AG10803 (cell line): ENCODE results near the gene TMEM181.

Experiments
- DNase-seq: peaks from one replicate; pipeline ENCODE4 v3.0.0; 2010; ENCODE audit warnings: low read depth
- H3K4me3 ChIP-seq: 2 replicates; pipeline ENCODE4 v1.5.1; 2011; ENCODE audit warnings: mild to moderate bottlenecking, low read length, control low read depth
- CTCF ChIP-seq: conservative IDR thresholded peaks from 2 replicates; pipeline ENCODE4 v1.5.1; 2011; ENCODE audit warnings: mild to moderate bottlenecking, low read length, control low read depth, inconsistent platforms

Gene TMEM181

DNA sequence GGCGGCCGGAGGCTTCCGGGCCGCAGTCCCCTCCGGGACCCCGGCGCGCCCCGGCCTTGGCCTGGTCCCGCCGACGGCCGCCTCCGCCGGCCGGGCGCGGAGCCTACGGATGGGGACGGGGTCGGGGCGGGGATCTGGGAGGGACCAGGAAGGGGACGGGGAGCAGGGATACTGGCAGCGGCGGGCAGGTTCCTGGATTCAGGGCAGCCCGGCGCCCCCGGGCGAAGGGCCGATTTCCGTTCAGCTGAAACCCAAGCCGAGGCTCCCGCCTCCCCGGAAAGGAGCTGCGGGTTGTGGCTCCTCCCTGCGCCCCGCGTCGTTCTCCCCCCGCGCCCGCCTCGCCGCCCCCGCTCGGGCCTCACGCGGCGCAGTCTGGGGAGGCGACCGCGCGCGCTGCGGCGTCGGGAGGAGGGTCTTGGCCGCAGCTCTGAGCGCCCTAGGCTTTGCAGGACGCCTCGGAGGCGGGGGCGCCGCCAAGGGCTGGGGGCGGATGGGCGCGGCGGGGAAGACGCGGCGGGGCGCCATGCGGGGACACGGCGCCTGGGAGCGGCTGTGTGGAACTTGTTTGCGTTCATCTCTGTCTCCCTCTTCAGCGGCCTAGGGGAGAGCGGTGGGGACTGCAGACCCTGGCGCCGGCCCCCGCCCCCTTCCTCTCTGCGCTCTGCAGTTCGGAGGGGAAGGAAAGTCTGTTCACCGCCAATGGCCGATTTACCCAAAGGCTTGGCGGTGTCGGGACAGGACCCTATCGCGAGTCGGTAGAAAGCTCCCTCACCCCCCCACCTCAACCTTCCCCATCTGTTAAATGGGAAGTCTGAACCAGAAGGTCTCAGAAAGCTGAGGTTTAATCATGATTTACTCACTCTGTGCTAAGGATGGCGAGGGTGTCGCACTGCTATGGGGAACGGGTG, 22.7 kb upstream of the TMEM181 start:
- DNase-seq: no peak
- no peak for TF ChIP-seq CTCF
- H3K4me3 ChIP-seq: peak overlapping the region; percentile 44

DNA sequence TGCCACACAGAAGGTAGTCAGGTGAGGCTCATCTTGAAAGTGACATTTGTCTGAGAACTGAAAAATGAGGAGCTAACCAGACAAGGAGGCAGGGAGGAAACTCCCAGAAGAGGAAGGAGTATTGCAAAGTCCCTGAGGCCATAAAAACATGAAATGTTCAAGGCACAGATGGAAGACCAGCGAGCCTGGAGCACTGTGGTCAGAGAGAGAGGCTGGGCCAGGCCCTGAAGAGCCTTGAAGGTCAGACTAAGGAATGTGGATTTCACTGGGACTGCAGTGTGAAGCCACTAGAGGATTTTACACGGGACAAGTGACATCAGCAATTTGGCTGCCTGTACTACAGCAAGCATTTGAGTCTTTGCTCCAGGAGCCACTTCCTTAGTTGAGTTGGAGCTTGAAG, 21.1 kb upstream of the TMEM181 start:
- no peak for TF ChIP-seq CTCF
- no peak overlapping the region for H3K4me3 ChIP-seq
- DNase-seq: no peak

DNA sequence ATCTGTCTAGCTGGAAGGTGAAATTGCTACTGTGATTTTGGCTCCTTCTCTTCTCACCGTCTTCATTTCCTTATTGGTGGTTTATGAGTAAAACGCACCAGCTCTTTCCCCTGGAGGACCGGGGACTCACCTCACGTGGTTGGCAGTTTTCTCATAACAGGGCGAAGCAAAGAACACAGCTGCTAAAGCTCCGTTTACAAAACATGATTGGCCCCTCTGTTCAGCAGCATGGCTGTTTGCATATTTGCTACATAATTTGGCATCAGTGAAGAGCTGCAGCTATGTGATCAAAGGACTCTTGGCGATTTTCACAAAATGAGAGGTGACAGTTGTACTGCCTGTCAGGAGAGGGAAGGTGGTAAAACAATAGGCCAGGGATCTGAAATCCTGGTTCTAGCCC, 20.5 kb upstream of the TMEM181 start:
- no peak for DNase-seq
- no peak for TF ChIP-seq CTCF
- no peak overlapping the region for H3K4me3 ChIP-seq

DNA sequence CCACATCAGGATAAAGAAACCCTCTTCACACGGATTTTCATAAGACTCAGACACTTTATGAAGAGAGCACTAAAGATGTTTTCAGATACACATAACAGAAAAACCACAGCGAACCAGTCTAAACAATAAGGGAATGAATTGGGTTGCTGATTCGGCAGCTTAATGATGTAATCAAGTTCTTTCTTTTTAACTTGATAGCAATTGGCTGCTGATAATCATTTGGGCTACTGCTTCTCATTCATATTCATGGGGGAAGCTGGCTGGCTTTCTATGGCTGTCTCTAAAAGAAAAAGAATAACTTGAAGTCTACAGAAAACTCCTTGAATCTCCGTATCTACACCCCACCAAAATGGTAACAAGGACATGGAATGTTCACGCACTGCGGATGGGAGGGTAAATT, 20.0 kb upstream of the TMEM181 start:
- no peak for DNase-seq
- no peak overlapping the region for H3K4me3 ChIP-seq
- no peak for TF ChIP-seq CTCF

DNA sequence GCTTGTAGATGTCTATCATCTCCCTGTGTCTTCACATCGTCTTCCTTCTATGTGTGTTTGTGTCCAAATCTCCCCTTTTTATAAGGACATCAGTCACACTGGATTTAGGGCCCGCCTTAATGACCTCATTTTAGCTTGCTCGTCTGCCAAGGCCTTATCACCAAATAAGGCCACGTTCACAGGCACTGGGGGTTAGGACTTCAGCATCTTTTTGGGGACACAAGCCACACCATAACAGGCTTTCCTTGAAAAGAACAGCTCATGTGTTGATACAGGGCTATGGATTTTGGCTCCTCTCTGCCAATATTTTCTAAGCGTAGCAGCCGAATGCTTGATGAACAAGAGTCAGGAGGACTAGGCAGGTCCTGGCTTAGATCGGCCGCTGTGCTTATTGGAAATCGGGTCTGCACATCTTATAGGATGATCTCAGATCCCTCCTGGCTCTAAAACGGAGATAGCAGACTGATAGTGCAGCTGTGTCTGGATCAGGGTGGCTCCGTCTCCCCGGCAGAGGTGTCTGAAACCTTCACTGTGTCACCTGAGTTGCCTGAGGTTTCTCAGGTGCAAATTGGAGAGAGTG, 16.2 kb upstream of the TMEM181 start:
- DNase-seq: no peak
- no peak for TF ChIP-seq CTCF
- no peak overlapping the region for H3K4me3 ChIP-seq

DNA sequence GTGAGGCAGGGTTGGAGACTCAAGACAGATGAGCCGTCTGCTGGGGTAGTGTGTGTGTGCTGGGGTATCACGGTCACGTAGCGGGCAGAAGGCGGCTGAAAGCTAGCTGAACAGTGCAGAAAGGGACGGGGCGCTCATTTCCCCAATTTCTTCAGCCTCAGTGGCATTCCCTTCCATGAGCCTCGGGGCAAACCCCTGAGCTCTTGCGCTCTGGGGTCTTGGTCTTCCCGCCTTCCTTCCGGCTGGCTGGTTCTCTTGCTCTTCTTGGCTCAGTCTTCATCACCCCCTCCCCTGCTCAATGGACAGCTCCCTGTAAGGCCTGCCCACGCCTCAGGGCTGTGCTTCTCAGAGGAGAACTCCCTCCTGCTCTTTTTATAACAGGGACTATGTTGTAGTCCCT, 15.5 kb upstream of the TMEM181 start:
- TF ChIP-seq CTCF: no peak
- no peak for DNase-seq
- H3K4me3 ChIP-seq: no peak overlapping the region
